22Rv1 (cell line): ENCODE data around the gene TATDN2.
"Not testable (repeated sequence)": the region's sequence is repeated elsewhere in the genome, so short reads cannot be mapped to it uniquely, and the experiment has no call there.

ENCODE experiments used
- H3K27ac ChIP-seq: fragments of 450-650 bp; 2 replicates; pipeline ENCODE4 v1.5.1; 2017
- CTCF ChIP-seq: fragments of 450-650 bp; IDR thresholded peaks from 2 replicates; pipeline ENCODE4 v1.5.1; 2017; ENCODE audit warnings: mild to moderate bottlenecking
- ZFX ChIP-seq: fragments of 450-650 bp; IDR thresholded peaks from 2 replicates; pipeline ENCODE4 v1.6.1; 2017; ENCODE audit warnings: antibody characterized with exemption, borderline replicate concordance

Gene TATDN2

GRCh38 chr3:10292505-10293419 is 44.5 kb downstream of the TATDN2 start, which contains the start of gene GHRL:
TSS of gene GHRL (minus strand) at chr3:10292947. CDS start at chr3:10290180, 2,767 bp downstream.
- no peak within 1 kb of the TSS for H3K27ac ChIP-seq
- TF ChIP-seq CTCF (no peak), ZFX (no peak)

- TF ChIP-seq CTCF, result no peak
- no peak for TF ChIP-seq ZFX
- no peak overlapping the region for H3K27ac ChIP-seq
Measured at GRCh38 chr3:10294030-10294586, 45.8 kb downstream of the TATDN2 start.

- not testable (repeated sequence) for H3K27ac ChIP-seq
Measured at GRCh38 chr3:10298064-10298463, 49.8 kb downstream of the TATDN2 start.

GRCh38 chr3:10299175-10299574 is 50.9 kb downstream of the TATDN2 start:
- no peak overlapping the region for H3K27ac ChIP-seq

GRCh38 chr3:10299679-10300078 is 51.4 kb downstream of the TATDN2 start:
- no peak overlapping the region for H3K27ac ChIP-seq
- TF ChIP-seq CTCF (no peak), ZFX (no peak)

More at GRCh38 chr3:10299175-10299574, 50.9 kb downstream of the TATDN2 start:
- TF ChIP-seq CTCF (no peak), ZFX (no peak)

- no peak for TF ChIP-seq CTCF
- no peak for TF ChIP-seq ZFX
- H3K27ac ChIP-seq, result no peak overlapping the region
Measured at GRCh38 chr3:10300087-10300486, 51.8 kb downstream of the TATDN2 start.

- TF ChIP-seq CTCF, result no peak
- no peak for TF ChIP-seq ZFX
- H3K27ac ChIP-seq, result no peak overlapping the region
Measured at GRCh38 chr3:10303105-10303504, 54.8 kb downstream of the TATDN2 start.
